Measurements from ENCODE around the gene ABCC10.

GRCh38 chr6:43459535-43459934, 32.2 kb downstream of the ABCC10 start:
- no peak for TF ChIP-seq GATA2 (IDR thresholded peaks at IDR 0.05; ENCODE audit: low read depth, low read length)
- no peak for TF ChIP-seq GATA3 (IDR thresholded peaks at IDR 0.05; ENCODE audit: low read depth, low read length)

Data from SH-SY5Y (cell line).